ENCODE data around the gene ELOA2.
A peak's percentile ranks its signal among the peaks of the same experiment; 100 is the strongest.

GRCh38 chr18:47036298-47036874 is 965 bp upstream of the ELOA2 start:
- TF ChIP-seq POLR2A (IDR thresholded peaks at IDR 0.05; ENCODE audit: borderline replicate concordance, extremely low read depth, insufficient read depth, insufficient read length), result no peak
- no peak for TF ChIP-seq POLR2AphosphoS5 (IDR thresholded peaks at IDR 0.05; ENCODE audit: low read depth, low read length)
- no peak for TF ChIP-seq EZH2 (IDR thresholded peaks at IDR 0.05)
- peak; percentile 43 to 74 (median 71); a peak in 5 of 6 replicates for TF ChIP-seq CTCF (IDR thresholded peaks at IDR 0.05 in 2 of 3, conservative IDR thresholded peaks at IDR 0.05 in 1 of 3; ENCODE audit: borderline replicate concordance in 1 of 3, insufficient read depth in 1 of 3, low read depth in 2 of 3, low read length in 2 of 3)
- TF ChIP-seq MAX (IDR thresholded peaks at IDR 0.05), result no peak
